C4-2B (cell line): Measurements from ENCODE around the gene ARGLU1.

Experiments
- CTCF ChIP-seq: fragments of 450-650 bp; conservative IDR thresholded peaks from 2 replicates; pipeline ENCODE4 v1.5.1; 2017; ENCODE audit warnings: mild to moderate bottlenecking
- ZFX ChIP-seq: fragments of 450-650 bp; IDR thresholded peaks from 2 replicates; pipeline ENCODE4 v1.6.1; 2017

GRCh38 chr13:106522898-106523525 lies 44.9 kb downstream of the ARGLU1 start:
- TF ChIP-seq CTCF (no peak), ZFX (no peak)
